NCI-H1436 treated with DMSO at 0.1 percent for 48 hours (cell line): ENCODE measurements around the gene DHX34.
"Not testable (repeated sequence)": the region's sequence is repeated elsewhere in the genome, so short reads cannot be mapped to it uniquely, and the experiment has no call there.

ENCODE experiments used
- DNase-seq: peaks from one replicate; lab custom pipeline; 2025; lab: John Stamatoyannopoulos, UW

DHX34 gene

DNA sequence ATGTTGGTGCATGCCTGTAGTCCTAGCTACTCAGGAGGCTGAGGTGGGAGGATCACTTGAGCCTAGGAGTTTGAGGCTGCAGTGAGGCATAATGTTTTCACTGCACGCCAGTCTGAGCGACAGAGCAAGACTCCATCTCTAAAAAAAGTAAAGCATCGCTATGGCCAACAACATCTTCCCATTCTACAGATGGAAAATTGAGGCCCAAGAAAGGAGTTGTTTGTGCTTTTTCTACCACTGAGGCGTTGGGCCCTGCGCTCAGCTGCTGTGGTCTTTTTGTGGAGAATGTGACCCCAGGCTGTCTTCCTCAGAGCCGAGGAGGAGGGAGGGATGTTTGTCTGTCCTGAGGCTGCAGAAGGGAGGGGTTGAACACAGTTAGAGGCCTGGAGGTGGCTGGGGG lies 17.6 kb upstream of the DHX34 start:
- DNase-seq: no peak

GRCh38 chr19:47331931-47332547 lies 17.1 kb upstream of the DHX34 start, which contains the start of gene C5AR2:
TSS of gene C5AR2 (plus strand) at chr19:47332175. CDS start at chr19:47340800, 8,625 bp downstream.
- no peak for DNase-seq

DNA sequence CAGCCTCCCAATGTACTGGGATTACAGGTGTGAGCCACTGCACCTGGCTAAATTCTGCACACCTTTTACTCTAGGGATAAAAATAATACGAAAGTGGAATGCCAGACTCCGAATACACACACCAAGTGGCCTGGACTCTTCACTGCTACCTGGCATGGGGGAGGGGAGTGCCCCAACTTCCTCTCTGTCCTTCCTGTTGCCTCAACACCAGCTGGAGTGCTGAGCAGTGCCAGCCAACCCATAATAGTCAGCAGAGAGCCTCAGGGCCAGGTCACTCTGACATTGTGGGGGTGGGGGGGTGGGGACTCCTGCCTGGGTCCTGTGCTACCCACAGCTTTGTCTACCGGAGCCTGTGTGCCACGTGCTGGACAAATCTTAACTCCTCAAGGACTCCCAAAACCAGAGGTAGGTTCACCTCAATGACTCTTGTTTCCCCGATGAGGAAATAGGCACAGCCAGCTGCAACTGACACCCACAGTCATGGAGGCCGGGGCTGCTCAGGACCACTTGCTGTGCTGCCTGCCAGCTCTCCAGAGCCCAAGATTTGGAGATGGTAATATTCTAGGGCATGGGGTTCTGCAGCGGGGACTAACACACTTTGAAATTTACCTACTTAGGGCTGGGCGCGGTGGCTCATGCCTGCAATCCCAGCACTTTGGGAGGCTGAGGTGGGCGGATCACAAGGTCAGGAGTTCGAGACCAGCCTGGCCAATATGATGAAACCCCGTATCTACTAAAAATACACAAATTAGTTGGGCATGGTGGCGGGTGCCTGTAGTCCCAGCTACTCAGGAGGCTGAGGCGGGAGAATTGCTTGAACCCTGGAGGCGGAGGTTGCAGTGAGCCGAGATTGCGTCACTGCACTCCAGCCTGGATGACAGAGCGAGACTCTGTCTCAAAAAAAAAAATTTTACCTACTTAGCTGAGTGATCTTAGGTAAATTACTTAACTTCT lies 12.1 kb upstream of the DHX34 start:
- DNase-seq: not testable (repeated sequence)

DNA sequence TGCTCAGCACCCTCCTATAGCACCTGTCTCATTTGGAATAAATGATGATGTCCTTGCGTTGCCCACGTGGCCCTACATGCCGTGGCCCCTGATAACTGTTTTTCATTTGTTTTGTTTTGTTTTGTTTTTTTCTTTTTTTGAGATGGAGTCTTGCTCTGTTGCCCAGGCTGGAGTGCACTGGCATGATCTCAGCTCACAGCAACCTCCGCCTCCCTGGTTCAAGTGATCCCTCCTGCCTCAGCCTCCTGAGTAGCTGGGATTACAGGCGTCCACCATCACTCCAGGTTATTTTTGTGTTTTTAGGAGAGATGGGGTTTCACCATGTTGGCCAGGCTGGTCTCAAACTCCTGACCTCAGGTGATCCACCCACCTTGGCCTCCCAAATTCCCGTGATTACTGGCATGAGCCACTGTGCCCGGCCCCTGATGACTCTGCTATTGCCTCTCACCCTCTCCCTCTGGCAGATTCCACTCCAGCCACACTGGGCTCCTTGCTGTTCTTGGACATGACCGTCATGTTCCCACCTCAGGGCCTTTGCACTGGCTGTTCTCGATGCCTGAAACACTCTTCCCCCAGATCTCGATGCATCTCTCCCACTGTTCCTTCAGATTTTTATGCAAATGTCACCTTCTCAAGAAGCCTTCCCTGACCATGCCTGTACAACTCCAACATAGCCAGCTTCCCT lies 9.8 kb upstream of the DHX34 start:
- no peak for DNase-seq

DNA sequence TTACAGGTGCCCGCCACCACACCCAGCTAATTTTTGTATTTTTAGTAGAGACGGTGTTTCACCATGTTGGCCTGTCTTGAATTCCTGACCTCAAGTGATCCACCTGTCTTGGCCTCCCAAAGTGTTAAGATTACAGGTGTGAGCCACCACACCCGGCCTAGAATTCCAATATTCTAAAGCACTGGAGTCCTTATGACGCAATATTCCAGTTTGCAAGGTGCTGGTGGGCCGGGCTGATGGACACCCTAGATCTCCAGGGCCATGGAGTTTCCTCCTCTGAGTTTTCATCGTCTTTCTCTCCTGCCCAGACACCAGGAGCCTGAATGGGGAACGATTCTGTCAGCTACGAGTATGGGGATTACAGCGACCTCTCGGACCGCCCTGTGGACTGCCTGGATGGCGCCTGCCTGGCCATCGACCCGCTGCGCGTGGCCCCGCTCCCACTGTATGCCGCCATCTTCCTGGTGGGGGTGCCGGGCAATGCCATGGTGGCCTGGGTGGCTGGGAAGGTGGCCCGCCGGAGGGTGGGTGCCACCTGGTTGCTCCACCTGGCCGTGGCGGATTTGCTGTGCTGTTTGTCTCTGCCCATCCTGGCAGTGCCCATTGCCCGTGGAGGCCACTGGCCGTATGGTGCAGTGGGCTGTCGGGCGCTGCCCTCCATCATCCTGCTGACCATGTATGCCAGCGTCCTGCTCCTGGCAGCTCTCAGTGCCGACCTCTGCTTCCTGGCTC lies 8.5 kb upstream of the DHX34 start:
- DNase-seq: no peak

DNA sequence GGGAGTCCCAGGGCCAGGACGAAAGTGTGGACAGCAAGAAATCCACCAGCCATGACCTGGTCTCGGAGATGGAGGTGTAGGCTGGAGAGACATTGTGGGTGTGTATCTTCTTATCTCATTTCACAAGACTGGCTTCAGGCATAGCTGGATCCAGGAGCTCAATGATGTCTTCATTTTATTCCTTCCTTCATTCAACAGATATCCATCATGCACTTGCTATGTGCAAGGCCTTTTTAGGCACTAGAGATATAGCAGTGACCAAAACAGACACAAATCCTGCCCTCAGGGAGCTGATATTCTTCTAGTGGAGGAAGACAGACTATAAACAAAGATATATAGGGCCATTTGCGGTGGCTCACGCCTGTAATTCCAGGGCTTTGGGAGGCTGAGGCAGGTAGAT lies 7.4 kb upstream of the DHX34 start:
- DNase-seq: no peak

- no peak for DNase-seq
These were observed 5.8 kb upstream of the DHX34 start for GRCh38 chr19:47343194-47343802.

DNA sequence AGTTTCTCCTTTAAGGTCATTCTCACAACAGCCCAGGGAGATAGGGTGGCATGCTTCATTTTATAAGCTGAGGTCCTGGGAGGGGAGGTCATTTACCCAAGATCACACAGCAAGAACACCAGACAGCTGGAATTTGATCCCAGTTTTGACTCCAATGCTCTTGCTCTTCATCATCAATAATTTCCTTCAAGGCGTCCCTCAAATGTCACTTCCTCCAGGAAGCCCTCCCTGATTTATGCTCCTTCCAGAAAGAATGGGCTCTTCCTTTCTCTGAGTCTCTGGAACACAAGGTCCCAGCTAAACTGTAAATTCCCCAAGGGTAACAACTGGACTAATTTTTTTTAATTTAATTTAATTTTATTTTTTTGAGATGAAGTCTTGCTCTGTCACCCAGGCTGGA lies 4.7 kb upstream of the DHX34 start:
- DNase-seq: no peak

DNA sequence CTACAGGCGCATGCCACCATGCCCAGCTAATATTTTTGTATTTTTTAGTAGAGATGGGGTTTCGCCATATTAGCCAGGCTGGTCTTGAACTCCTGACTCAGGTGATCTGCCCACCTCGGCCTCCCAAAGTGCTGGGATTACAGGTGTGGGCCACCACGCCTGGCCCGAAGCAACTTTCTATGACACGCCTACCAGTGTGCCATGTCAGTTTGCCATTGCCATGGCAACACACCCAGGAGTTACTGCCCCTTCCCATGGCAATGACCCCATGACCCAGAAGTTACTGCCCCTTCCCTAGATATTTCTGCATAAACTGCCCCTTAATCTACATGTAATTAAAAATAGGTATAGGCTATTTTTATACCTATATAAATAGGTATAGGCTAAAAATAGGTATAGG lies 3.1 kb upstream of the DHX34 start:
- DNase-seq: not testable (repeated sequence)

GRCh38 chr19:47350630-47351029 lies 1.5 kb downstream of the DHX34 start:
- no peak for DNase-seq

GRCh38 chr19:47351548-47351947 lies 2.4 kb downstream of the DHX34 start:
- no peak for DNase-seq

DNA sequence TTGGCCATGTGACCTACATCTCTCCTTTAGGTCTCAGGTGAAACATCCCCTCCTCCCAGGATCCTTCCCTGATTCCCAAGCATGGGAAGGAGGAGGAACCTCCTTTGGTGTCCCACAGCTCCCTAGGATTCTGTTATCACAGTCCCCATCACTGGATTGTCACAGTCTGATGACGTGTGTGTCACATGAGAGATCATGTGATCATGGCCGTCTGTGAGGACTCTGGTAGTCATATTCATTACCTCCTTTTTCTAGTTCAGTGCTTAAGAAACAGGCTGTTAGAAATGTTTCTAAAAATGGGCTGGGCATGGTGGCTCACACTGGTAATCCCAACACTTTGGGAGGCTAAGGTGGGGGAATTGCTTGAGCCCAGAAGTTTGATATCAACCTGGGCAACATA lies 3.0 kb downstream of the DHX34 start:
- no peak for DNase-seq

DNA sequence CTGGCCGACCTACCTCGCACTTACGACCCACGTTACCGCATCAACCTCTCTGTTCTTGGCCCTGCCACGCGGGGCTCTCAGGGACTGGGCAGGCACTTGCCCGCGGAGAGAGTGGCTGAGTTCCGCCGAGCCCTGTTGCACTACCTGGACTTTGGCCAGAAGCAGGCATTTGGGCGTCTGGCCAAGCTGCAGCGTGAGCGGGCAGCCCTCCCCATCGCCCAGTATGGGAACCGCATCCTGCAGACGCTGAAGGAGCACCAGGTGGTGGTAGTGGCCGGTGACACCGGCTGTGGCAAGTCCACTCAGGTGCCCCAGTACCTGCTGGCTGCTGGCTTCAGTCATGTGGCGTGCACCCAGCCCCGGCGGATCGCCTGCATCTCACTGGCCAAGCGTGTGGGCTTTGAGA lies 4.2 kb downstream of the DHX34 start:
- DNase-seq: no peak

GRCh38 chr19:47356900-47357299 lies 7.8 kb downstream of the DHX34 start:
- no peak for DNase-seq

GRCh38 chr19:47357788-47358680 lies 8.9 kb downstream of the DHX34 start:
- DNase-seq: no peak

GRCh38 chr19:47358936-47359335 lies 9.8 kb downstream of the DHX34 start:
- no peak for DNase-seq

GRCh38 chr19:47362321-47362720 lies 13.2 kb downstream of the DHX34 start:
- DNase-seq: no peak

- no peak for DNase-seq
These were observed 14.8 kb downstream of the DHX34 start for GRCh38 chr19:47363758-47364531.

GRCh38 chr19:47365455-47365854 lies 16.3 kb downstream of the DHX34 start:
- DNase-seq: not testable (repeated sequence)
